NT2/D1 (cell line): ENCODE data around the gene CAMK2G.
"Not testable (repeated sequence)": the region's sequence is repeated elsewhere in the genome, so short reads cannot be mapped to it uniquely, and the experiment has no call there.

ENCODE experiments used
- SUZ12 ChIP-seq: IDR thresholded peaks from 2 replicates; pipeline ENCODE4 v1.6.1; 2011; ENCODE audit not compliant: insufficient read length, insufficient read depth; ENCODE audit errors: extremely low read depth
- YY1 ChIP-seq: IDR thresholded peaks from 2 replicates; pipeline ENCODE4 v1.6.1; 2011; ENCODE audit not compliant: insufficient read length, insufficient read depth
- ZNF274 ChIP-seq: IDR thresholded peaks from 2 replicates; pipeline ENCODE4 v1.6.1; 2011; ENCODE audit warnings: mild to moderate bottlenecking, low read depth, low read length

DNA sequence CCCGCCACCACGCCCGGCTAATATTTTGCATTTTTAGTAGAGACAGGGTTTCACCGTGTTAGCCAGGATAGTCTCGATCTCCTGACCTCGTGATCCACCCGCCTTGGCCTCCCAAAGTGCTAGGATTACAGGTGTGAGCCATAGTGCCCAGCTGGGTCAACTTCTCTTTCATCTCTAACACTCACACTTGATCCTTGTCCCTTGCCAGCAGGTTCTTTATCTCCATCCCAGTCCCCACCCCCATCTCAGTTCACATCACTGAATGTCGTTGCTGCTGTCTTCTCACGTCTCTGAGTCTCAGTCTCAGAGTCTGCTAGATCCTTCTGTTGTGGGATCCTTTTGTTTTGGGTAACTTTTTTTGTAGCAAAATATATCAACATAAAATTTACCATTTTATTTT, 21.0 kb upstream of the CAMK2G start:
- TF ChIP-seq ZNF274, SUZ12, YY1: not testable (repeated sequence)
